Measurements from ENCODE around the gene CCDC190.

GRCh38 chr1:162873671-162874666, 13.0 kb upstream of the CCDC190 start:
- TF ChIP-seq, protein P1, sequence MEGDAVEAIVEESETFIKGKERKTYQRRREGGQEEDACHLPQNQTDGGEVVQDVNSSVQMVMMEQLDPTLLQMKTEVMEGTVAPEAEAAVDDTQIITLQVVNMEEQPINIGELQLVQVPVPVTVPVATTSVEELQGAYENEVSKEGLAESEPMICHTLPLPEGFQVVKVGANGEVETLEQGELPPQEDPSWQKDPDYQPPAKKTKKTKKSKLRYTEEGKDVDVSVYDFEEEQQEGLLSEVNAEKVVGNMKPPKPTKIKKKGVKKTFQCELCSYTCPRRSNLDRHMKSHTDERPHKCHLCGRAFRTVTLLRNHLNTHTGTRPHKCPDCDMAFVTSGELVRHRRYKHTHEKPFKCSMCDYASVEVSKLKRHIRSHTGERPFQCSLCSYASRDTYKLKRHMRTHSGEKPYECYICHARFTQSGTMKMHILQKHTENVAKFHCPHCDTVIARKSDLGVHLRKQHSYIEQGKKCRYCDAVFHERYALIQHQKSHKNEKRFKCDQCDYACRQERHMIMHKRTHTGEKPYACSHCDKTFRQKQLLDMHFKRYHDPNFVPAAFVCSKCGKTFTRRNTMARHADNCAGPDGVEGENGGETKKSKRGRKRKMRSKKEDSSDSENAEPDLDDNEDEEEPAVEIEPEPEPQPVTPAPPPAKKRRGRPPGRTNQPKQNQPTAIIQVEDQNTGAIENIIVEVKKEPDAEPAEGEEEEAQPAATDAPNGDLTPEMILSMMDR (IDR thresholded peaks at IDR 0.05) = peak; percentile 5
- no peak for TF ChIP-seq EZH2phosphoT487 (IDR thresholded peaks at IDR 0.05)
- TF ChIP-seq EZH2 (IDR thresholded peaks at IDR 0.05) = no peak
